ENCODE measurements around the gene HHEX.

GRCh38 chr10:92740762-92741161 is 51.0 kb downstream of the HHEX start:
- TF ChIP-seq CTCF (IDR thresholded peaks at IDR 0.05) (no peak), ZFX (IDR thresholded peaks at IDR 0.05; ENCODE audit: borderline replicate concordance) (no peak)

Data from 22Rv1 (cell line).